ENCODE data around the gene TIMM17B.

Gene TIMM17B

GRCh38 chrX:48897625-48898306, at the start of gene TIMM17B, which contains the start of gene PQBP1:
Gene TIMM17B (minus strand): TSS chrX:48897768. CDS start chrX:48897749, 19 bp downstream.
Gene PQBP1 (plus strand): TSS chrX:48897930. CDS start chrX:48898510, 580 bp downstream.
- TF ChIP-seq CTCF (conservative IDR thresholded peaks at IDR 0.05; ENCODE audit: low read depth, low read length) = no peak
- DNase-seq (ENCODE audit: low read depth) = peak; percentile 90
- H3K4me3 ChIP-seq (ENCODE audit: low read length) = peak within 1 kb of the TSS; percentile 75

GRCh38 chrX:48945517-48946348, 48.2 kb upstream of the TIMM17B start:
- peak; percentile 83 for TF ChIP-seq CTCF (conservative IDR thresholded peaks at IDR 0.05; ENCODE audit: low read depth, low read length)
- DNase-seq (ENCODE audit: low read depth) = no peak
- no peak overlapping the region for H3K4me3 ChIP-seq (ENCODE audit: low read length)

GRCh38 chrX:48942895-48943294, 45.3 kb upstream of the TIMM17B start:
- no peak for DNase-seq (ENCODE audit: low read depth)
- no peak overlapping the region for H3K4me3 ChIP-seq (ENCODE audit: low read length)
- no peak for TF ChIP-seq CTCF (conservative IDR thresholded peaks at IDR 0.05; ENCODE audit: low read depth, low read length)

GRCh38 chrX:48940404-48940955, 42.9 kb upstream of the TIMM17B start:
- no peak overlapping the region for H3K4me3 ChIP-seq (ENCODE audit: low read length)
- DNase-seq (ENCODE audit: low read depth) = no peak
- no peak for TF ChIP-seq CTCF (conservative IDR thresholded peaks at IDR 0.05; ENCODE audit: low read depth, low read length)

GRCh38 chrX:48939524-48940228, 42.1 kb upstream of the TIMM17B start:
- no peak overlapping the region for H3K4me3 ChIP-seq (ENCODE audit: low read length)
- no peak for TF ChIP-seq CTCF (conservative IDR thresholded peaks at IDR 0.05; ENCODE audit: low read depth, low read length)
- DNase-seq (ENCODE audit: low read depth) = no peak

GRCh38 chrX:48938721-48939425, 41.3 kb upstream of the TIMM17B start:
- DNase-seq (ENCODE audit: low read depth) = no peak
- no peak overlapping the region for H3K4me3 ChIP-seq (ENCODE audit: low read length)
- TF ChIP-seq CTCF (conservative IDR thresholded peaks at IDR 0.05; ENCODE audit: low read depth, low read length) = no peak

Data from retinal pigment epithelial cell (primary cell).